ENCODE measurements around the gene RTEL1. TPM values are rescaled to one million over a fixed set of nuclear protein-coding genes. Genes with fewer than 3 reads are reported as not detected.

The RTEL1 gene
- total and polyA plus RNA-seq, 9 of the 15 experiments (the other 6 are each of a cell fraction or from before 2014, with no cell fraction given): 0.36 to 61.0 (median 17.9) TPM

- 0 out of 2 replicates have a peak, but pooled peaks have one; percentile 65 for TF ChIP-seq BRD4 (IDR thresholded peaks at IDR 0.05)
- no peak for TF ChIP-seq ZC3H8 (IDR thresholded peaks at IDR 0.05)
- TF ChIP-seq ZNF77 (CRISPR knock-in tag; IDR thresholded peaks at IDR 0.05): no peak
- TF ChIP-seq NKRF (IDR thresholded peaks at IDR 0.05; ENCODE audit: borderline replicate concordance): peak; percentile 97
- TF ChIP-seq MCM7 (IDR thresholded peaks at IDR 0.05): no peak
- no peak for TF ChIP-seq PHB2 (IDR thresholded peaks at IDR 0.05; ENCODE audit: low read depth)
- TF ChIP-seq NFYB (IDR thresholded peaks at IDR 0.05; ENCODE audit: extremely low read depth, insufficient read length): no peak
- TF ChIP-seq GATAD2B (IDR thresholded peaks at IDR 0.05; ENCODE audit: borderline replicate concordance): no peak; the same call in 1 of the 2 replicates
- TF ChIP-seq C11orf30 (IDR thresholded peaks at IDR 0.05; ENCODE audit: low read depth): peak; percentile 98
- peak; percentile 42 for TF ChIP-seq JUND (IDR thresholded peaks at IDR 0.05; ENCODE audit: borderline replicate concordance, low read depth, low read length)
- TF ChIP-seq JUND (tag; IDR thresholded peaks at IDR 0.05; ENCODE audit: borderline replicate concordance, low read depth, low read length): peak; percentile 40; the same call in 1 of the 3 replicates
- TF ChIP-seq SMARCE1 (IDR thresholded peaks at IDR 0.05): no peak
- TF ChIP-seq CHAMP1 (IDR thresholded peaks at IDR 0.05): no peak; the same call in 1 of the 2 replicates
- peak; percentile 79 for TF ChIP-seq HNRNPLL (IDR thresholded peaks at IDR 0.05; ENCODE audit: low read depth, low read length, poor library complexity, severe bottlenecking)
- TF ChIP-seq HIVEP1 (CRISPR knock-in tag; IDR thresholded peaks at IDR 0.05): 0 out of 2 replicates have a peak, but pooled peaks have one; percentile 71
- TF ChIP-seq KDM4B (IDR thresholded peaks at IDR 0.05; ENCODE audit: borderline replicate concordance in 2 of 2, low read depth in 1 of 2): peak in 1 of 2 experiments; percentile 98; a peak in 2 of 4 replicates
- TF ChIP-seq NCOR1 (IDR thresholded peaks at IDR 0.05): no peak
- no peak for TF ChIP-seq CTCFL (IDR thresholded peaks at IDR 0.05; ENCODE audit: borderline replicate concordance, insufficient read depth, low read depth, low read length, poor library complexity, severe bottlenecking)
- no peak for TF ChIP-seq ETS2 (tag; IDR thresholded peaks at IDR 0.05; ENCODE audit: borderline replicate concordance, poor library complexity, severe bottlenecking)
- no peak for TF ChIP-seq CSDE1 (IDR thresholded peaks at IDR 0.05)
- TF ChIP-seq SMARCA4 (IDR thresholded peaks at IDR 0.05): no peak
- peak; percentile 74; the same call in 1 of the 2 replicates for TF ChIP-seq KLF1 (tag; IDR thresholded peaks at IDR 0.05)
- peak; percentile 96 for TF ChIP-seq SIN3B (IDR thresholded peaks at IDR 0.05; ENCODE audit: low read depth)
- TF ChIP-seq ZNF583 (CRISPR knock-in tag; IDR thresholded peaks at IDR 0.05): 0 out of 2 replicates have a peak, but pooled peaks have one; percentile 45
Observed at GRCh38 chr20:63657937-63658748, at the start of gene RTEL1 (continued).
